C4-2B (cell line): Measurements from ENCODE around the gene YPEL1.

Experiments used
- CTCF ChIP-seq: fragments of 450-650 bp; conservative IDR thresholded peaks from 2 replicates; pipeline ENCODE4 v1.5.1; 2017; ENCODE audit warnings: mild to moderate bottlenecking
- ZFX ChIP-seq: fragments of 450-650 bp; IDR thresholded peaks from 2 replicates; pipeline ENCODE4 v1.6.1; 2017

GRCh38 chr22:21708960-21709359, 26.6 kb downstream of the YPEL1 start:
- TF ChIP-seq CTCF (no peak), ZFX (no peak)
